T-helper 2 cell (primary cell): Measurements from ENCODE around the gene PPP6R1.
"Not testable (repeated sequence)": the region's sequence is repeated elsewhere in the genome, so short reads cannot be mapped to it uniquely, and the experiment has no call there.

Source experiments
- DNase-seq, 5 experiments: peaks; one replicate each; pipeline versions ENCODE4 v3.0.0 to v3.0.0-alpha.2; 2012 to 2022

Gene PPP6R1

GRCh38 chr19:55241935-55242464, 16.8 kb downstream of the PPP6R1 start:
- DNase-seq, result no peak

- no peak for DNase-seq
Measured at GRCh38 chr19:55241143-55241934, 17.5 kb downstream of the PPP6R1 start.

GRCh38 chr19:55240713-55241020, 18.1 kb downstream of the PPP6R1 start:
- no peak for DNase-seq

DNA sequence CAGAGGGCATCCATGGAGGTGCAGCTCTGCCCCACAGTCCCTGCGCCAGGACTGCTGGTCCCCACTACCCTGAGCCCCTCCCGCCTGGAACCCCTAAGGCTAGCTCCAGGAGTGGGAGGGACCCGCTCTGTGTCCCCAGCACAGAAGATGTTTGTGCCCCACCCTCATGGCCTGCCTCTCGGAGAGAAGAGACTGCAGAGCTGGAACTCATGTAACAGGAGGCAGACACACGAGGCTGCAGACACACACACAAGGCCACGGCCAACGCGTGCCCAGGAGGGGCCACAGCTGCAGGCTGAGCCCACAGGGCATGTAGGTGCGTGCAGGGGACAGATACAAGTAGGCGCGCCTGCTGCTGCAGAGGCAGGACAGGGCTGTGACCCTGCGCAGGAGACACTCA, 19.8 kb downstream of the PPP6R1 start:
- DNase-seq, result no peak

GRCh38 chr19:55238030-55238429, 20.8 kb downstream of the PPP6R1 start:
- DNase-seq, result no peak

DNA sequence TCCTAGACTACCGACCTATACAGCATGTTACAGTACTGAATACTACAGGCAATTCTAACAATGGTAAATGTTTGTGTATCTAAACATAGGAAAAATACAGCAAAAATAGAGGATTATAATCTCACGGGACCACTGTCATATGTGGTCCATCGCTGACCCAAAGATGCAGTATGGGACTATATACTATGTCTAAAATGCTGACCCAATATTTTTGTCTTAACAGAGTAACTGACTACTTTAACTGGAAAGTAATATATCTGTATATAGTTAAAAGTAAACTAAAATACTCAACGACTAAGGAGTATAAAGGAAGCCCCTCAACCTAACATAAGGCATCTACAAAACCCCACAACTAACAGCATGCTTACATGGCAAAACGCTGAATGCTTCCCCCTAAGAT, 25.8 kb downstream of the PPP6R1 start:
- DNase-seq, result no peak

DNA sequence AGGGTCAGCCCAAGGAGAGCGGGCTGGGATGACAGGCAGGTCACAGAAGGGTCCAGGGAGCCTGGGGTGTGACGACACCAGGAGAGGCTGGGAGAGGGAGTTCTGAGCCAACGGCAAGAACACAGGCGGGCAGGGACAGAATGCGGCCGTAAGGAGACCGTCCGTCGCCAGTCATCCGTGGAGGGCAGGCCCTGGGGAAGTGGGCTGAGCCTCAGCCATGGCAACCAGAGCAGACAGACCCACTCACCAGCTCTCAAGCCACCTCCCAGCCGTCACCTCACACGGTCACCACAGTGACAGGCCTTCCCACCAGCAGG, 26.6 kb downstream of the PPP6R1 start:
- no peak for DNase-seq

DNA sequence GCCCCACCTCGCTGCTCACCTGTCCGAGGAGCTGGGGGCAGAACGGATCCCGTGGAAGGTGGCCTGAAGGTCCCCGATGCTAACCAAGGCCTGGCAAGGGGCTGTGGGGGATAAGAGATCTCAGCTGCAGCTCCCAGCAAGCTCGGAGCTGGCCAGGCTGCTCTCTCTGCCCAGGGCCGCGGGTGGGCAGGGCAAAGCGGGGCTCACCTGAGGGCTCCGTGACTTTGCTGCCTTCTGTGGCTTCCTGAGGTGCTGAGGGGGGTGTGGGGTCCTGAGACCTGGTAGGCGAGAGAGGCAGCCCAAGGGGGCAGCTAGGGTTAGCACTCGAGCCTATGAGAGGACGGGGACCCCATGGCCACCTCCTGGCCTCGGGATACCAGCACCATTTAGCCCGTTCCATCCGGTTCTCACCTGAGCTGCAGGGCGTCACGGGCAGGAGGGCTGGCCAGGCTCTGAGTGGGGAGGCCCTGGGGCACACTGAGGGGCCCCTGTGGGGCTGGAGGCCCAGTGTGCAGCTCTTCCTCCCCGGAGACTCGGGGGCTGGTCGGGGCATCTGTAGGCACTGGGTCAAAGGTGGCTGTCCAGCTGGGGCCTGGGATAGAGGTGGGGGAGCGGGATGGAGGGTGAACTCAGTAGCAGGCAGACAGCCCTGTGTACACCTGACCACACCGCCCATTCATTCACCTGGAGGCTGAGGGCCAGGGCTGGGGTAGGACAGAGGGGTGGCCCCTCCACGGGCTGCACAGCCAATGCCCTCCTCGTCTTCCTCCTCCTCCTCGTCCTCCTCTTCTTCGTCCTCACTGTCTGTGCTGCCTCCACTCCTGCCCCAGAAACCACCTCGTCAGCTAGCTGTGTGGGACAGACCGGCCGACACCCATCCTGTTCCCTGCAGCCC, 27.2 kb downstream of the PPP6R1 start:
- no peak for DNase-seq

GRCh38 chr19:55230780-55231179, 28.0 kb downstream of the PPP6R1 start:
- no peak for DNase-seq

GRCh38 chr19:55230329-55230728, 28.5 kb downstream of the PPP6R1 start:
- no peak for DNase-seq

DNA sequence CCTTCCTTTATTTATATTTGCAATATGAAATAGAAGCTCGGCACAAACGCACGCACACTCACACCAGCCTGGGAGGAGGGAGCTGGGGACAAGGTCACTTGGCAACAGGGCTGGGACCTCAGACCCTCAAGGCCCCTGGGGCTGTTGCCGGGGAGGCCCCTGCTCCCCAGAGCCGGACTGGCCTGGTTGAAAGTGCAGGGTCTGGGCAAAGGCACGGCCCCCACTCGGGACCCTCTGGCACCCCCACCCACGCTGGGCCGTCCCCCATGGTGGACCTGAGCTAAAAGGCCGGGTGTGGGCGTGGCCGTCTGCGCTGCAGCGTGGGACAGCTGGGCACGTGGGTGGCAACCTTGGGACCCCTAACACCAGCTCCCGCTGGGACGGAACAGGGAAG, 29.0 kb downstream of the PPP6R1 start:
- no peak for DNase-seq

GRCh38 chr19:55229145-55229788, 29.6 kb downstream of the PPP6R1 start:
- no peak for DNase-seq

- no peak for DNase-seq
Measured at GRCh38 chr19:55228403-55229031, 30.3 kb downstream of the PPP6R1 start, which contains the start of gene TMEM86B. Gene TMEM86B, minus strand, starts transcription at chr19:55228763. Its CDS starts 22 bp downstream, at chr19:55228741.

DNA sequence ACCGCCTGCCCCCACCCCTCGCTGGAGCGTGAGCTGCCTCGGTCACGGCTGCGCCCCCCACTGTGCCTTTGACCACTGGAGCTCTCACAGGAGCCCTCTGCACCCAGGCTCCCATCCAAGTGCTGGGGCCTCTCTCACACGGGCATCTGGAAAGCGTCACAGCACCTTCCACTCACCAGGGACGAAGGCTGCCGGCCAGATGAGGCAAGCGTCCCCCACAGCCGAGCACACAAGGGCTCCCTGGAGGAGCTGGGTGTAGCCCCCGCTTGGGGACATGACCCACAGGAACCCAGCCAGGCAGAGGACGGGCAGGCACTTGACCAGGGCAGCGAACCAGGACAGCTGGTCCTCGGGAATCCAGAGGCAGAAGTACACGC, 30.8 kb downstream of the PPP6R1 start:
- no peak for DNase-seq

GRCh38 chr19:55227241-55228014, 31.4 kb downstream of the PPP6R1 start:
- no peak for DNase-seq

- DNase-seq, result no peak
Measured at GRCh38 chr19:55226788-55227187, 32.0 kb downstream of the PPP6R1 start.

GRCh38 chr19:55226273-55226672, 32.5 kb downstream of the PPP6R1 start:
- no peak for DNase-seq

DNA sequence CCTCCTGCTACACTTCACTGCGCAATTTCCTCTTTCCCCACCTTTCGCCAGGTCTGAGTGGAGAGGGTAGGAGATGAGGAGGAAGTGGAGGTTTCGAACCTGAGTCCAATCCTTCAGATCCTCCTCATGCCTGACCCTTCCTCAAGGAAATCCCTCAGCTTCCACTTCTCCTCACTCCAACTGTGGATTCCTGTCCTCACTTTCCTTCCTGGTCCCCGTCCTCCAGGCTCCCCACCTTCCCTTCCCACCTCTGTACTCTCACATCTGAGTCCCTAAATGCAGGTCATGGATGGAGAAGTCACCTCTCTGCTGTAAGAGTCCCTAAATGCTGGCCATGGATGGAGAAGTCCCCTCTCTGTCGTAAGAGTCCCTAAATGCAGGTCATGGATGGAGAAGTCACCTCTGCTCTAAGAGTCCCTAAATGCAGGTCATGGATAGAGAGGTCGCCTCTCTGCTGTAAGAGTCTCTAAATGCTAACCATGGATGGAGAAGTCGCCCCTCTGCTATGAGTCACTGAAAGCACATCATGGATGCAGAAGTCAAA, 33.3 kb downstream of the PPP6R1 start:
- DNase-seq, result no peak

DNA sequence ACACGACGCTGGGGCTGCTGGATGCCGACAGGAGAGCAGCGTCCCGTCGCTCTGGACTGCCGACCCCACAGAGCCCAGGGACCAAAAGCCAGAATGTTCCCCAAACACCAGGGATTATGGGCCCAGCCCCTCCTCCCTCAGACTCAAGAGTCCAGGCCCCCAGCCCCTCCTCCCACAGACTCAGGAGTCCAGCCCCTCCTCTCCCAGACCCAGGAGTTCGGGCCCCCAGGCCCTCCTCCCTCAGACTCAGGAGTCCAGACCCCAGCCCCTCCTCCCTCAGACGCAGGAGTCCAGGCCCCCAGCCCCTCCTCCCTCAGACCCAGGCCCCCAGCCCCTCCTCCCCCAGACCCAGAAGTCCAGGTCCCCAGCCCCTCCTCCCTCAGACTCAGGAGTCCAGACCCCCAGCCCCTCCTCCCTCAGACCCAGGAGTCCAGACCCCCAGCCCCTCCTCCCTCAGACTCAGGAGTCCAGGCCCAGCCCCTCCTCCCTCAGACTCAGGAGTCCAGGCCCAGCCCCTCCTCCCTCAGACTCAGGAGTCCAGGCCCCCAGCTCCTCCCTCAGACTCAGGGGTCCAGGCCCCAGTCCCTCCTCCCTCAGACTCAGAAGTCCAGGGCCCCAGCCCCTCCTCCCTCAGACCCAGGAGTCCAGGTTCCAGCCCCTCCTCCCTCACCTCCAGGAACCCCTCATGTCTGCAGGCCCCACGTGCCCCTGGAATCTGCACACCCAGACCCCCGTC, 34.0 kb downstream of the PPP6R1 start:
- DNase-seq, result not testable (repeated sequence)

DNA sequence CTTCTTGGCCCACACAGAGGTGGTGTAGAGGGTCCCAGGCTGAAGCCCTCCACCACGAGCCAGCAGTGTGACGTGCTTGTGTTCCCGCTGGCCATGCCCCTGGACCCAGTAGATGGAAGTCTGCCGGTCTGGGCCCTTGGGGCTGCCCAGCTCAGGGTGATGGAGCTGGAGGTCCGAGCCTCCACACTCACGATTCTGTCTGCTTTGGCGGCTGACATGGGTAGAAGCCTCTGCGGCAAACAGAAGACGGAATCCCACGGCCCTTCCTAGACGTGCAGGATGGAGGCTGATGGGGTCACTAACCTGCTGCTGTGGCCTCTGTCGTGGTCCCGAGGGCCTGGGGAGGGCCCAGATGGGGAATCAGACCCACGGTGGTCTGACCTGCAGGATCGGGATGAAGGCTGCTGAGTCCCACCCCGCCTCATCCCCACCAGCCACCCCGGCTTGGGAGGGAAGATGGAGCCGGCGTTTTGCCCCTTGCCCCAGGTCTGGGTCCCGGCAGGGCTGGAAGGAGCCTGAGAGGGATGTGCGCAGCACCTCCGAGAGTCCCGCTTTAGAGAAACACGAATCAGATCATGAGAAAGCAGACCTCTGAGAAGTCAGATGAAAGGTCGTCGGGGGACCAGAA, 34.7 kb downstream of the PPP6R1 start:
- no peak for DNase-seq
